Endothelial cell of umbilical vein (primary cell): ENCODE data around the gene CEMIP. TPM values are rescaled to one million over a fixed set of nuclear protein-coding genes. Genes with fewer than 3 reads are reported as not detected.

Experiments
- BruUV-seq: library from RNA; stranded (reverse); fragments of 400-500 nt; replicated peaks from 2 replicates; lab custom pipeline; 2021; lab: Mats Ljungman, UMichigan
- CTCF ChIA-PET: fragments of 300-600, 350-600 bp; sonication (Branson Sonifier 250); formaldehyde crosslinking; loops from one replicate; lab custom pipeline; 2021; ENCODE audit warnings: antibody characterized with exemption, inconsistent platforms; lab: Charles Lee
- POLR2A ChIA-PET: fragments of 300-600, 350-600 bp; sonication (Branson Sonifier 250); formaldehyde crosslinking; loops from one replicate; lab custom pipeline; 2021; ENCODE audit warnings: antibody characterized with exemption, inconsistent platforms; lab: Charles Lee
- DNase-seq: peaks from one replicate; pipeline ENCODE4 v3.0.0-alpha.2; 2011; ENCODE audit warnings: low read depth, low spot score
- FAIRE-seq: peaks from 2 replicates; lab custom pipeline; 2011; peaks lifted over from hg19 to GRCh38; lab: Jason Lieb, UNC
- H2AFZ ChIP-seq: 2 replicates; pipeline ENCODE4 v1.6.0; 2012; ENCODE audit warnings: low read depth, low read length, control low read depth, inconsistent platforms
- H3K27ac ChIP-seq: 2 replicates; pipeline ENCODE4 v1.5.1; 2011; ENCODE audit warnings: low read depth, mild to moderate bottlenecking, control low read depth, low read length, moderate library complexity; ENCODE audit not compliant: insufficient read depth
- H3K27me3 ChIP-seq, 2 experiments: 2 replicates each; pipeline versions ENCODE4 v1.6.0 to v1.6.1; 2011; ENCODE audit warnings: low read length in 2 of 2, mixed read lengths in 1 of 2; ENCODE audit not compliant: control insufficient read depth in 2 of 2, insufficient read depth in 2 of 2
- H3K36me3 ChIP-seq, 2 experiments: 2 replicates in 1 of 2; 3 replicates in 1 of 2; pipeline ENCODE4 v1.5.1; 2011; ENCODE audit warnings: low read length in 2 of 2, mild to moderate bottlenecking in 1 of 2, moderate library complexity in 1 of 2; ENCODE audit not compliant: control insufficient read depth in 2 of 2, insufficient read depth in 2 of 2; ENCODE audit errors: extremely low read depth in 1 of 2
- H3K4me1 ChIP-seq: 3 replicates; pipeline ENCODE4 v1.5.1; 2011; ENCODE audit warnings: mild to moderate bottlenecking, low read length; ENCODE audit not compliant: control insufficient read depth, insufficient read depth; ENCODE audit errors: extremely low read depth
- H3K4me2 ChIP-seq: 2 replicates; pipeline ENCODE4 v1.6.1; 2011; ENCODE audit warnings: low read length, control low read depth, mixed read lengths; ENCODE audit not compliant: insufficient read depth
- H3K4me3 ChIP-seq, 3 experiments: fragments of 200-600 bp in 1 of 3; sonication (generic), shearing (Covaris generic) in 1 of 3; replicated peaks in 1 of 3; 2 replicates each; pipeline ENCODE4 v1.5.1; 2011 to 2016; ENCODE audit warnings: control low read depth in 3 of 3, low read length in 3 of 3, mild to moderate bottlenecking in 2 of 3, inconsistent platforms in 1 of 3, low read depth in 1 of 3, moderate library complexity in 1 of 3; ENCODE audit not compliant: insufficient read depth in 1 of 3
- H3K79me2 ChIP-seq: 2 replicates; pipeline ENCODE4 v1.6.0; 2012; ENCODE audit warnings: low read length, inconsistent platforms; ENCODE audit not compliant: control insufficient read depth, insufficient read depth
- H3K9ac ChIP-seq: replicated peaks from 2 replicates; pipeline ENCODE3; 2011; ENCODE audit warnings: low read length, control low read depth; ENCODE audit not compliant: insufficient read depth; ENCODE audit errors: extremely low read depth
- H3K9me1 ChIP-seq: replicated peaks from 3 replicates; pipeline ENCODE4 v1.6.0; 2011; ENCODE audit warnings: mild to moderate bottlenecking, low read length; ENCODE audit not compliant: control insufficient read depth, insufficient read depth; ENCODE audit errors: extremely low read depth
- H3K9me3 ChIP-seq: replicated peaks from 2 replicates; pipeline ENCODE4 v1.5.1; 2012; ENCODE audit warnings: low read length, inconsistent platforms; ENCODE audit not compliant: control insufficient read depth, insufficient read depth
- H4K20me1 ChIP-seq: replicated peaks from 2 replicates; pipeline ENCODE3; 2011; ENCODE audit warnings: mild to moderate bottlenecking, low read length; ENCODE audit not compliant: control insufficient read depth, insufficient read depth; ENCODE audit errors: extremely low read depth
- EZH2 ChIP-seq: IDR thresholded peaks from 2 replicates; pipeline ENCODE4 v1.6.1; 2012; ENCODE audit warnings: borderline replicate concordance, low read depth, mild to moderate bottlenecking, moderate library complexity, low read length, inconsistent platforms; ENCODE audit not compliant: severe bottlenecking
- FOS ChIP-seq: IDR thresholded peaks from 2 replicates; pipeline ENCODE4 v1.6.1; 2011; ENCODE audit warnings: mild to moderate bottlenecking, low read length, moderate library complexity, borderline replicate concordance; ENCODE audit not compliant: insufficient read depth
- GATA2 ChIP-seq: IDR thresholded peaks from 2 replicates; pipeline ENCODE4 v1.7.0; 2011; ENCODE audit warnings: low read depth, mild to moderate bottlenecking, moderate library complexity, mixed read lengths, low read length; ENCODE audit not compliant: insufficient read length, insufficient read depth
- JUN ChIP-seq: IDR thresholded peaks from 2 replicates; pipeline ENCODE4 v1.6.1; 2011; ENCODE audit warnings: borderline replicate concordance, low read depth; ENCODE audit not compliant: insufficient read length, insufficient read depth
- MYC ChIP-seq: IDR thresholded peaks from one replicate; pipeline ENCODE4 v1.6.1; 2011; ENCODE audit warnings: mild to moderate bottlenecking, low read depth, low read length
- POLR2A ChIP-seq: IDR thresholded peaks from 2 replicates; pipeline ENCODE4 v1.6.1; 2012; ENCODE audit warnings: low read depth, mild to moderate bottlenecking, control low read depth, low read length
- POLR2AphosphoS5 ChIP-seq: IDR thresholded peaks from 2 replicates; pipeline ENCODE4 v1.6.1; 2012; ENCODE audit warnings: low read depth, mild to moderate bottlenecking, control low read depth, low read length, moderate library complexity; ENCODE audit not compliant: insufficient read depth
- dilution Hi-C: fragments of 300-500 bp; cut with MboI; formaldehyde crosslinking; loops from one replicate; pipeline ENCODE4 v1.15.0; 2019; ENCODE audit warnings: low sequenced_read_pairs; ENCODE audit not compliant: extremely low pct_ligation_motif_present
- intact Hi-C: fragments of 100-400 bp; cut with micrococcal nuclease; formaldehyde crosslinking; loops from one replicate; pipeline ENCODE4 v1.10.0; 2022
- polyA plus RNA-seq, 4 experiments: library from polyadenylated mRNA; depleted of rRNA in 3 of 4; stranded (reverse) in 3 of 4; unstranded in 1 of 4; fragments of >200 nt; gene quantifications; 2 replicates each; pipeline versions ENCODE4 v1.2.1 to v1.2.3, GENCODE V29; 2011 to 2012; ENCODE audit warnings: missing spikeins in 1 of 4
- total RNA-seq: library from RNA; stranded (reverse); gene quantifications from 2 replicates; pipeline ENCODE4 v1.2.3, GENCODE V29; 2021
- TF ChIP-seq, protein P1 (sequence below): IDR thresholded peaks from 2 replicates; pipeline ENCODE4 v1.6.1; 2011; ENCODE audit not compliant: insufficient read depth, insufficient read length
- TF ChIP-seq, protein P2 (sequence below), 2 donors: IDR thresholded peaks; 1 replicate in 1 of 2; 2 replicates in 1 of 2; pipeline ENCODE4 v1.5.1; 2011; ENCODE audit warnings: low read length in 2 of 2, mild to moderate bottlenecking in 2 of 2, moderate library complexity in 2 of 2, control low read depth in 1 of 2, inconsistent platforms in 1 of 2, low read depth in 1 of 2; ENCODE audit not compliant: insufficient read depth in 1 of 2; ENCODE audit errors: extremely low read depth in 1 of 2

The CEMIP gene
- total and polyA plus RNA-seq, 2 donors (not counting 3 experiments of a cell fraction or from before 2014, with no cell fraction given): 0.01 TPM; not detected in 1

DNA sequence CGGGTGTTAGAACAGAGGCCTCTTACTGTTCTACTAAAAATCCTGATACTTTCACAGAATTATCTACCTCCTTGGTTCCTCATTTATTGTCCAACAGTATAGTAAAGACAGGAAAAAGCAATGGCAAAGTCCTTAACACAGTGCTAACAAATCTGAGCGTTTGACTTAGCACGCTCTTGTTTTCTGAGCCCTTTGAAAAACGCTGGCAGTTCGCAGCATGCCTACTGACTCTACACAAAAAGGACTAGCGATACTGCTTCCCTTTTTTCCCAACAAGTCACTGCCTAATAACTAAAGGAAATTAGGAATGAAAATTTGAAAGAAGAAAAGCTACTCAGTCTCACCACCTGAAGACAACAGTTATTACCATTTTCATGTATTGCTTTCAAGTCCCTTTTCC is 34.8 kb upstream of the CEMIP start:
- H3K4me2 ChIP-seq: no peak overlapping the region
- no peak overlapping the region for H3K4me3 ChIP-seq
- no peak overlapping the region for H3K9ac ChIP-seq
- CTCF ChIA-PET: interaction anchor here (0.7 to 1.8 kb wide), 2 partner anchors 32 to 176 kb away, joined by 3 to 7 read pairs; no protein-coding TSS in a partner anchor
- H2AFZ ChIP-seq: no peak overlapping the region
- H3K79me2 ChIP-seq: peaks cover 9% of the 10 kb centered on the region
- no TSS peak for BruUV-seq
- intact Hi-C loops: no loop called here
- TF ChIP-seq POLR2A: no peak
- no peak for TF ChIP-seq MYC
- TF ChIP-seq, protein P1, sequence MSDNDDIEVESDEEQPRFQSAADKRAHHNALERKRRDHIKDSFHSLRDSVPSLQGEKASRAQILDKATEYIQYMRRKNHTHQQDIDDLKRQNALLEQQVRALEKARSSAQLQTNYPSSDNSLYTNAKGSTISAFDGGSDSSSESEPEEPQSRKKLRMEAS: no peak
- no peak for TF ChIP-seq FOS
- TF ChIP-seq EZH2: no peak
- TF ChIP-seq, protein P2, sequence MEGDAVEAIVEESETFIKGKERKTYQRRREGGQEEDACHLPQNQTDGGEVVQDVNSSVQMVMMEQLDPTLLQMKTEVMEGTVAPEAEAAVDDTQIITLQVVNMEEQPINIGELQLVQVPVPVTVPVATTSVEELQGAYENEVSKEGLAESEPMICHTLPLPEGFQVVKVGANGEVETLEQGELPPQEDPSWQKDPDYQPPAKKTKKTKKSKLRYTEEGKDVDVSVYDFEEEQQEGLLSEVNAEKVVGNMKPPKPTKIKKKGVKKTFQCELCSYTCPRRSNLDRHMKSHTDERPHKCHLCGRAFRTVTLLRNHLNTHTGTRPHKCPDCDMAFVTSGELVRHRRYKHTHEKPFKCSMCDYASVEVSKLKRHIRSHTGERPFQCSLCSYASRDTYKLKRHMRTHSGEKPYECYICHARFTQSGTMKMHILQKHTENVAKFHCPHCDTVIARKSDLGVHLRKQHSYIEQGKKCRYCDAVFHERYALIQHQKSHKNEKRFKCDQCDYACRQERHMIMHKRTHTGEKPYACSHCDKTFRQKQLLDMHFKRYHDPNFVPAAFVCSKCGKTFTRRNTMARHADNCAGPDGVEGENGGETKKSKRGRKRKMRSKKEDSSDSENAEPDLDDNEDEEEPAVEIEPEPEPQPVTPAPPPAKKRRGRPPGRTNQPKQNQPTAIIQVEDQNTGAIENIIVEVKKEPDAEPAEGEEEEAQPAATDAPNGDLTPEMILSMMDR (IDR thresholded peaks at IDR 0.05; ENCODE audit: extremely low read depth in 1 of 2, insufficient read depth in 1 of 2, low read depth in 1 of 2, low read length in 2 of 2): no peak
- TF ChIP-seq JUN: no peak
- TF ChIP-seq POLR2AphosphoS5: no peak
- TF ChIP-seq GATA2: no peak
- H3K36me3 ChIP-seq: no peaks in the 10 kb centered on the region
- DNase-seq (no peak), FAIRE-seq (peak; percentile 8)
- no peaks in the 10 kb centered on the region for H3K9me1 ChIP-seq
- H3K4me1 ChIP-seq: no peaks in the 10 kb centered on the region
- H3K27ac ChIP-seq: no peak overlapping the region
- no peaks in the 10 kb centered on the region for H3K9me3 ChIP-seq
- POLR2A ChIA-PET: no interaction called here
- dilution Hi-C loops: no loop called here
- no peaks in the 10 kb centered on the region for H3K27me3 ChIP-seq
- H4K20me1 ChIP-seq: no peaks in the 10 kb centered on the region
